HepG2 (cell line): ENCODE measurements around the gene C6orf136.

ENCODE experiments used
- CREB1 ChIP-seq, 2 experiments: fragments of 450-650 bp in 1 of 2; IDR thresholded peaks; 2 replicates each; pipeline ENCODE4 v1.6.1; 2016 to 2017; ENCODE audit warnings: control low read depth in 1 of 2, mild to moderate bottlenecking in 1 of 2, missing compliant biosample characterization in 1 of 2, missing genetic modification characterization in 1 of 2
- RAD51 ChIP-seq: fragments of 450-650 bp; IDR thresholded peaks from 2 replicates; pipeline ENCODE4 v1.6.1; 2016; ENCODE audit warnings: borderline replicate concordance
- SCMH1 ChIP-seq: sonication (generic); formaldehyde crosslinking; IDR thresholded peaks from 2 replicates; pipeline ENCODE4 v1.9.0; 2021; ENCODE audit warnings: missing genetic modification reagents, mild to moderate bottlenecking, borderline replicate concordance
- SP1 ChIP-seq, 2 experiments: fragments of 450-650 bp in 1 of 2; sonication (generic) in 1 of 2; formaldehyde crosslinking in 1 of 2; IDR thresholded peaks; 2 replicates each; pipeline versions ENCODE4 v1.4.0 to v1.6.1; 2016 to 2020; ENCODE audit warnings: missing genetic modification reagents in 1 of 2
- ZNF121 ChIP-seq: sonication (generic); formaldehyde crosslinking; IDR thresholded peaks from 2 replicates; pipeline ENCODE4 v1.5.0; 2020; ENCODE audit warnings: mild to moderate bottlenecking, missing genetic modification reagents
- TF ChIP-seq, protein P1 (sequence below): sonication (generic); formaldehyde crosslinking; IDR thresholded peaks from 2 replicates; pipeline ENCODE4 v1.5.0; 2020; ENCODE audit warnings: mild to moderate bottlenecking, missing genetic modification reagents, moderate library complexity

DNA sequence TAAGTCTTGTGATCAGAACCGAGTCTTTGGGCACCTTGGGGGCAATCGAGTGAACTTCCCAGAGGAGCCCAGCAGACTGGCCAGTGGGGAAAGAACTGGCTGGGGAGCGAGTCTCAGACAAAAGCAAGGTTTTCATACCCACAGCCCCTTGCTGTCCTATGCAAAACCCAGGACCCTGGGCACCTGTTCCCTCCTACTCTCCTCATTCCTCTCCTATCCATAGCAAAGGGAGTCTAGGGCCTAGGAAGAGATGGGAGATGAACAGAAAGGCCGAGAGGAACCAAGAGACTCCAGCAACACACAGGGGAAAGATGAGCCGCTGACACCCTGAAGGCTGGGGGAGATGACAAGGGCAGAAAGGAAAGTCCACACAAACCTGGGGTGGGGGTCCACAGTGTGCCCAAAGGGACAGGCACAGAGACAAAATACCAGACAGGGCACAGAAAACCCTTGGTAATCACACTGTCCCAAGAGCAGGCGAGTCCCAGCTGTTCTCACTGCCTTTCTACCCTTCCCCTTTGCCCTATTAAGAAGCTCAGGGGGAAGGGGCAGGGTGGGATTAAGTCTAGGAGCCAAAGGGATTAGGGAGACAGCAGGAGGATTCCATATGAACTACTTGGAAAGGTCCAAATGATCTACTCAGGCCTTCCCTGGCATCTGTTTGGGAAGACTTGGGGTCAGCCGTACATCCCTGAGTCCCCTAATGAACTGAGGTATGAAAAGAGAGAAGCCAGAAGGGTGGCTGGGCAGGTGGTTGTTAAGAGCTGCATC lies 33.0 kb downstream of the C6orf136 start:
- TF ChIP-seq, protein P1, sequence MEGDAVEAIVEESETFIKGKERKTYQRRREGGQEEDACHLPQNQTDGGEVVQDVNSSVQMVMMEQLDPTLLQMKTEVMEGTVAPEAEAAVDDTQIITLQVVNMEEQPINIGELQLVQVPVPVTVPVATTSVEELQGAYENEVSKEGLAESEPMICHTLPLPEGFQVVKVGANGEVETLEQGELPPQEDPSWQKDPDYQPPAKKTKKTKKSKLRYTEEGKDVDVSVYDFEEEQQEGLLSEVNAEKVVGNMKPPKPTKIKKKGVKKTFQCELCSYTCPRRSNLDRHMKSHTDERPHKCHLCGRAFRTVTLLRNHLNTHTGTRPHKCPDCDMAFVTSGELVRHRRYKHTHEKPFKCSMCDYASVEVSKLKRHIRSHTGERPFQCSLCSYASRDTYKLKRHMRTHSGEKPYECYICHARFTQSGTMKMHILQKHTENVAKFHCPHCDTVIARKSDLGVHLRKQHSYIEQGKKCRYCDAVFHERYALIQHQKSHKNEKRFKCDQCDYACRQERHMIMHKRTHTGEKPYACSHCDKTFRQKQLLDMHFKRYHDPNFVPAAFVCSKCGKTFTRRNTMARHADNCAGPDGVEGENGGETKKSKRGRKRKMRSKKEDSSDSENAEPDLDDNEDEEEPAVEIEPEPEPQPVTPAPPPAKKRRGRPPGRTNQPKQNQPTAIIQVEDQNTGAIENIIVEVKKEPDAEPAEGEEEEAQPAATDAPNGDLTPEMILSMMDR (CRISPR knock-in tag) = no peak
- no peak for TF ChIP-seq ZNF121 (CRISPR knock-in tag)
- TF ChIP-seq RAD51 = no peak
- TF ChIP-seq SCMH1 (CRISPR knock-in tag) = no peak
- no peak for TF ChIP-seq SP1 (IDR thresholded peaks at IDR 0.05)
- no peak for TF ChIP-seq SP1 (CRISPR knock-in tag; IDR thresholded peaks at IDR 0.05)
- no peak for TF ChIP-seq CREB1 (IDR thresholded peaks at IDR 0.05)
- TF ChIP-seq CREB1 (CRISPR knock-in tag; IDR thresholded peaks at IDR 0.05) = no peak
